Caco-2 (cell line): ENCODE data around the gene GBP6. TPM values are rescaled to one million over a fixed set of nuclear protein-coding genes. Genes with fewer than 3 reads are reported as not detected.

Source experiments
- Bru-seq: library from RNA; stranded (reverse); fragments of 400-500 nt; gene quantifications from one replicate; lab custom pipeline; 2021; lab: Mats Ljungman, UMichigan
- BruChase-seq, 2 experiments: library from RNA; stranded (reverse); fragments of 400-500 nt; gene quantifications; one replicate each; lab custom pipeline; 2021; lab: Mats Ljungman, UMichigan
- BruUV-seq: library from RNA; stranded (reverse); fragments of 400-500 nt; replicated peaks from 2 replicates; lab custom pipeline; 2021; lab: Mats Ljungman, UMichigan
- CTCF ChIA-PET: fragments of 300-600 bp; sonication (Branson Sonifier 250); formaldehyde crosslinking; loops from one replicate; lab custom pipeline; 2022; ENCODE audit warnings: antibody characterized with exemption; lab: Charles Lee
- POLR2A ChIA-PET: fragments of 300-600 bp; sonication (Branson Sonifier 250); formaldehyde crosslinking; loops from one replicate; lab custom pipeline; 2022; ENCODE audit warnings: antibody characterized with exemption; lab: Charles Lee
- DNase-seq, 2 experiments: peaks; one replicate each; pipeline versions ENCODE4 v3.0.0 to v3.0.0-alpha.2; 2020 to 2022
- H3K27me3 ChIP-seq: replicated peaks from 2 replicates; pipeline ENCODE4 v1.6.0; 2011; ENCODE audit warnings: low read length; ENCODE audit not compliant: control insufficient read depth, insufficient read depth
- H3K36me3 ChIP-seq: 2 replicates; pipeline ENCODE4 v1.5.1; 2011; ENCODE audit warnings: low read length; ENCODE audit not compliant: control insufficient read depth, insufficient read depth
- H3K4me1 ChIP-seq: fragments of 250-450 bp; sonication (Bioruptor Pico); 2 replicates; pipeline ENCODE4 v1.5.1; 2020; ENCODE audit warnings: mild to moderate bottlenecking
- H3K4me3 ChIP-seq: 2 replicates; pipeline ENCODE4 v1.5.1; 2011; ENCODE audit warnings: low read depth, mild to moderate bottlenecking, control low read depth, low read length
- H3K9me3 ChIP-seq: fragments of 250-450 bp; sonication (Bioruptor Pico); 2 replicates; pipeline ENCODE4 v1.5.1; 2020; ENCODE audit warnings: mild to moderate bottlenecking, moderate library complexity
- H3K27ac Mint-ChIP-seq: one replicate; pipeline ENCODE4 v1.8.0; 2022; ENCODE audit warnings: mixed read lengths; ENCODE audit not compliant: unreplicated experiment
- H3K27me3 Mint-ChIP-seq: one replicate; pipeline ENCODE4 v1.8.0; 2022; ENCODE audit warnings: mixed read lengths; ENCODE audit not compliant: insufficient read depth, unreplicated experiment
- H3K36me3 Mint-ChIP-seq: one replicate; pipeline ENCODE4 v1.8.0; 2022; ENCODE audit warnings: mild to moderate bottlenecking, mixed read lengths; ENCODE audit not compliant: insufficient read depth, unreplicated experiment
- H3K4me1 Mint-ChIP-seq: one replicate; pipeline ENCODE4 v1.8.0; 2022; ENCODE audit warnings: low read depth, mixed read lengths; ENCODE audit not compliant: unreplicated experiment
- H3K4me3 Mint-ChIP-seq: one replicate; pipeline ENCODE4 v1.8.0; 2022; ENCODE audit warnings: mild to moderate bottlenecking, moderate library complexity, mixed read lengths; ENCODE audit not compliant: unreplicated experiment
- H3K9me3 Mint-ChIP-seq: one replicate; pipeline ENCODE4 v1.8.0; 2022; ENCODE audit warnings: mixed read lengths; ENCODE audit not compliant: unreplicated experiment
- CTCF ChIP-seq, 2 experiments: fragments of 200-600 bp in 1 of 2; IDR thresholded peaks; 1 replicate in 1 of 2; 2 replicates in 1 of 2; pipeline versions ENCODE4 v1.5.1 to v1.8.0; 2011 to 2022; ENCODE audit warnings: antibody characterized with exemption in 1 of 2, control low read depth in 1 of 2, inconsistent platforms in 1 of 2, low read depth in 1 of 2, low read length in 1 of 2, mild to moderate bottlenecking in 1 of 2, moderate library complexity in 1 of 2; ENCODE audit not compliant: insufficient read depth in 1 of 2, severe bottlenecking in 1 of 2, unreplicated experiment in 1 of 2
- intact Hi-C: fragments of 100-400 bp; cut with micrococcal nuclease; formaldehyde crosslinking; loops from one replicate; pipeline ENCODE4 v1.10.0; 2022; ENCODE audit not compliant: unreplicated experiment
- long read RNA-seq: library from polyadenylated mRNA; stranded (forward); transcript quantifications from one replicate; pipeline ENCODE4 v2.0.0, GENCODE V29; 2022
- total RNA-seq: library from RNA; stranded (reverse); gene quantifications from 2 replicates; pipeline ENCODE4 v1.2.3, GENCODE V29; 2022

GBP6 gene, protein sequence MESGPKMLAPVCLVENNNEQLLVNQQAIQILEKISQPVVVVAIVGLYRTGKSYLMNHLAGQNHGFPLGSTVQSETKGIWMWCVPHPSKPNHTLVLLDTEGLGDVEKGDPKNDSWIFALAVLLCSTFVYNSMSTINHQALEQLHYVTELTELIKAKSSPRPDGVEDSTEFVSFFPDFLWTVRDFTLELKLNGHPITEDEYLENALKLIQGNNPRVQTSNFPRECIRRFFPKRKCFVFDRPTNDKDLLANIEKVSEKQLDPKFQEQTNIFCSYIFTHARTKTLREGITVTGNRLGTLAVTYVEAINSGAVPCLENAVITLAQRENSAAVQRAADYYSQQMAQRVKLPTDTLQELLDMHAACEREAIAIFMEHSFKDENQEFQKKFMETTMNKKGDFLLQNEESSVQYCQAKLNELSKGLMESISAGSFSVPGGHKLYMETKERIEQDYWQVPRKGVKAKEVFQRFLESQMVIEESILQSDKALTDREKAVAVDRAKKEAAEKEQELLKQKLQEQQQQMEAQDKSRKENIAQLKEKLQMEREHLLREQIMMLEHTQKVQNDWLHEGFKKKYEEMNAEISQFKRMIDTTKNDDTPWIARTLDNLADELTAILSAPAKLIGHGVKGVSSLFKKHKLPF
- total RNA-seq = not detected in 2 replicates
- Bru-seq, nascent RNA = not detected
- not detected for BruChase-seq, experiment 1, labeled RNA remaining after a 2-hour chase
- BruChase-seq, experiment 2, labeled RNA remaining after a 6-hour chase = percentile 2 among the genes with signal in this experiment
- long read RNA-seq = 0 reads

- H3K4me1 Mint-ChIP-seq = no peaks in the 10 kb centered on the region
- H3K4me3 Mint-ChIP-seq = no peak within 1 kb of the TSS
- Histone ChIP-seq H3K36me3 (no peaks in the 10 kb centered on the region), H3K9me3 (no peaks in the 10 kb centered on the region), H3K4me3 (no peak within 1 kb of the TSS), H3K4me1 (no peaks in the 10 kb centered on the region), H3K27me3 (no peaks in the 10 kb centered on the region)
- intact Hi-C loops = no loop called here
- no peak within 1 kb of the TSS for H3K27ac Mint-ChIP-seq
- peaks cover 2% of the 10 kb centered on the region for H3K27me3 Mint-ChIP-seq
- H3K36me3 Mint-ChIP-seq = no peaks in the 10 kb centered on the region
- no peaks in the 10 kb centered on the region for H3K9me3 Mint-ChIP-seq
- ChIA-PET POLR2A (no interaction called here), CTCF (no interaction called here)
- TF ChIP-seq CTCF (IDR thresholded peaks at IDR 0.05; ENCODE audit: insufficient read depth in 1 of 2, low read depth in 1 of 2, low read length in 1 of 2, severe bottlenecking in 1 of 2, unreplicated experiment in 1 of 2) = no peak
- no peak for DNase-seq
- no TSS peak for BruUV-seq
Observed at GRCh38 chr1:89363638-89364536, at the start of gene GBP6. GBP6 (plus strand) TSS chr1:89364059; CDS start chr1:89368552, 4,493 bp downstream.

GRCh38 chr1:89322402-89322801, 41.5 kb upstream of the GBP6 start:
- POLR2A ChIA-PET = no interaction called here
- DNase-seq = no peak

More at GRCh38 chr1:89322402-89322801, 41.5 kb upstream of the GBP6 start:
- no TSS peak for BruUV-seq
- H3K4me1 ChIP-seq = no peaks in the 10 kb centered on the region
- Mint-ChIP-seq H3K9me3 (no peaks in the 10 kb centered on the region), H3K4me3 (no peak overlapping the region), H3K36me3 (no peaks in the 10 kb centered on the region), H3K27me3 (peaks cover 2% of the 10 kb centered on the region), H3K4me1 (no peaks in the 10 kb centered on the region), H3K27ac (no peak overlapping the region)
- no peak for TF ChIP-seq CTCF (IDR thresholded peaks at IDR 0.05; ENCODE audit: insufficient read depth in 1 of 2, low read depth in 1 of 2, low read length in 1 of 2, severe bottlenecking in 1 of 2, unreplicated experiment in 1 of 2)
- H3K36me3 ChIP-seq = no peaks in the 10 kb centered on the region
- no peaks in the 10 kb centered on the region for H3K9me3 ChIP-seq
- intact Hi-C loops = no loop called here
- H3K4me3 ChIP-seq = no peak overlapping the region
- H3K27me3 ChIP-seq = no peaks in the 10 kb centered on the region
- CTCF ChIA-PET = no interaction called here
